ENCODE data around the gene SLC12A7. TPM values are rescaled to one million over a fixed set of nuclear protein-coding genes. Genes with fewer than 3 reads are reported as not detected.

SLC12A7 gene
- total RNA-seq, 2 experiments from 2014 or later = 0.06 TPM; not detected in 1

- no TSS peak for BruUV-seq (replicated peaks)
- no peaks in the 10 kb centered on the region for H3K9me2 ChIP-seq (ENCODE audit: insufficient read depth, low read length)
- H3K9me3 ChIP-seq (ENCODE audit: low read length) = no peaks in the 10 kb centered on the region
- intact Hi-C loops (cut with micrococcal nuclease; ENCODE audit: unreplicated experiment) = no loop called here
- no peak overlapping the region for H3K4me2 ChIP-seq (ENCODE audit: low read length)
- H3K27ac ChIP-seq (ENCODE audit: low read depth, low read length, poor library complexity, severe bottlenecking) = no peak overlapping the region
- no peak for DNase-seq (ENCODE audit: low spot score)
- H3K4me1 ChIP-seq (ENCODE audit: insufficient read depth, low read length, poor library complexity, severe bottlenecking) = no peaks in the 10 kb centered on the region
- ChIA-PET CTCF (ENCODE audit: unreplicated experiment) (no interaction called here), POLR2A (no interaction called here)
- H2AFZ ChIP-seq (ENCODE audit: low read length) = no peak overlapping the region
- H3K4me3 ChIP-seq (ENCODE audit: low read depth, low read length, poor library complexity, severe bottlenecking) = no peak overlapping the region
- TF ChIP-seq, protein P1, sequence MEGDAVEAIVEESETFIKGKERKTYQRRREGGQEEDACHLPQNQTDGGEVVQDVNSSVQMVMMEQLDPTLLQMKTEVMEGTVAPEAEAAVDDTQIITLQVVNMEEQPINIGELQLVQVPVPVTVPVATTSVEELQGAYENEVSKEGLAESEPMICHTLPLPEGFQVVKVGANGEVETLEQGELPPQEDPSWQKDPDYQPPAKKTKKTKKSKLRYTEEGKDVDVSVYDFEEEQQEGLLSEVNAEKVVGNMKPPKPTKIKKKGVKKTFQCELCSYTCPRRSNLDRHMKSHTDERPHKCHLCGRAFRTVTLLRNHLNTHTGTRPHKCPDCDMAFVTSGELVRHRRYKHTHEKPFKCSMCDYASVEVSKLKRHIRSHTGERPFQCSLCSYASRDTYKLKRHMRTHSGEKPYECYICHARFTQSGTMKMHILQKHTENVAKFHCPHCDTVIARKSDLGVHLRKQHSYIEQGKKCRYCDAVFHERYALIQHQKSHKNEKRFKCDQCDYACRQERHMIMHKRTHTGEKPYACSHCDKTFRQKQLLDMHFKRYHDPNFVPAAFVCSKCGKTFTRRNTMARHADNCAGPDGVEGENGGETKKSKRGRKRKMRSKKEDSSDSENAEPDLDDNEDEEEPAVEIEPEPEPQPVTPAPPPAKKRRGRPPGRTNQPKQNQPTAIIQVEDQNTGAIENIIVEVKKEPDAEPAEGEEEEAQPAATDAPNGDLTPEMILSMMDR (conservative IDR thresholded peaks at IDR 0.05; ENCODE audit: low read length) = no peak
- TF ChIP-seq EZH2phosphoT487 (IDR thresholded peaks at IDR 0.05; ENCODE audit: borderline replicate concordance, low read depth, low read length) = no peak
- H3K36me3 ChIP-seq (ENCODE audit: insufficient read depth, low read length) = no peaks in the 10 kb centered on the region
- no peaks in the 10 kb centered on the region for H4K20me1 ChIP-seq (ENCODE audit: insufficient read depth, low read length)
- no peaks in the 10 kb centered on the region for H3K79me2 ChIP-seq (ENCODE audit: insufficient read depth, low read depth, low read length)
Observed at GRCh38 chr5:1054799-1055775, 56.8 kb downstream of the SLC12A7 start.

GRCh38 chr5:1054018-1054798 is 57.7 kb downstream of the SLC12A7 start:
- no peak overlapping the region for H3K4me2 ChIP-seq (ENCODE audit: low read length)
- H3K27ac ChIP-seq (ENCODE audit: low read depth, low read length, poor library complexity, severe bottlenecking) = no peak overlapping the region
- no peaks in the 10 kb centered on the region for H3K9me3 ChIP-seq (ENCODE audit: low read length)
- no peaks in the 10 kb centered on the region for H3K4me1 ChIP-seq (ENCODE audit: insufficient read depth, low read length, poor library complexity, severe bottlenecking)
- POLR2A ChIA-PET = no interaction called here
- TF ChIP-seq EZH2phosphoT487 (IDR thresholded peaks at IDR 0.05; ENCODE audit: borderline replicate concordance, low read depth, low read length) = no peak
- TF ChIP-seq, protein P1 (conservative IDR thresholded peaks at IDR 0.05; ENCODE audit: low read length) = no peak
- H2AFZ ChIP-seq (ENCODE audit: low read length) = no peak overlapping the region
- intact Hi-C loops (cut with micrococcal nuclease; ENCODE audit: unreplicated experiment) = no loop called here
- no peak for DNase-seq (ENCODE audit: low spot score)
- H3K36me3 ChIP-seq (ENCODE audit: insufficient read depth, low read length) = no peaks in the 10 kb centered on the region
- H3K9me2 ChIP-seq (ENCODE audit: insufficient read depth, low read length) = no peaks in the 10 kb centered on the region
- CTCF ChIA-PET (ENCODE audit: unreplicated experiment) = no interaction called here
- H3K4me3 ChIP-seq (ENCODE audit: low read depth, low read length, poor library complexity, severe bottlenecking) = no peak overlapping the region
- no TSS peak for BruUV-seq (replicated peaks)
- no peaks in the 10 kb centered on the region for H4K20me1 ChIP-seq (ENCODE audit: insufficient read depth, low read length)
- no peaks in the 10 kb centered on the region for H3K79me2 ChIP-seq (ENCODE audit: insufficient read depth, low read depth, low read length)
